Endothelial cell of umbilical vein (primary cell): ENCODE data around the gene SLF2. TPM values are rescaled to one million over a fixed set of nuclear protein-coding genes. Genes with fewer than 3 reads are reported as not detected.

Experiments used
- BruUV-seq: library from RNA; stranded (reverse); fragments of 400-500 nt; replicated peaks from 2 replicates; lab custom pipeline; 2021; lab: Mats Ljungman, UMichigan
- CTCF ChIA-PET: fragments of 300-600, 350-600 bp; sonication (Branson Sonifier 250); formaldehyde crosslinking; loops from one replicate; lab custom pipeline; 2021; ENCODE audit warnings: antibody characterized with exemption, inconsistent platforms; lab: Charles Lee
- POLR2A ChIA-PET: fragments of 300-600, 350-600 bp; sonication (Branson Sonifier 250); formaldehyde crosslinking; loops from one replicate; lab custom pipeline; 2021; ENCODE audit warnings: antibody characterized with exemption, inconsistent platforms; lab: Charles Lee
- DNase-seq: peaks from one replicate; pipeline ENCODE4 v3.0.0-alpha.2; 2011; ENCODE audit warnings: low read depth, low spot score
- FAIRE-seq: peaks from 2 replicates; lab custom pipeline; 2011; peaks lifted over from hg19 to GRCh38; lab: Jason Lieb, UNC
- H2AFZ ChIP-seq: 2 replicates; pipeline ENCODE4 v1.6.0; 2012; ENCODE audit warnings: low read depth, low read length, control low read depth, inconsistent platforms
- H3K27ac ChIP-seq: 2 replicates; pipeline ENCODE4 v1.5.1; 2011; ENCODE audit warnings: low read depth, mild to moderate bottlenecking, control low read depth, low read length, moderate library complexity; ENCODE audit not compliant: insufficient read depth
- H3K27me3 ChIP-seq, 2 experiments: 2 replicates each; pipeline versions ENCODE4 v1.6.0 to v1.6.1; 2011; ENCODE audit warnings: low read length in 2 of 2, mixed read lengths in 1 of 2; ENCODE audit not compliant: control insufficient read depth in 2 of 2, insufficient read depth in 2 of 2
- H3K36me3 ChIP-seq, 2 experiments: 2 replicates in 1 of 2; 3 replicates in 1 of 2; pipeline ENCODE4 v1.5.1; 2011; ENCODE audit warnings: low read length in 2 of 2, mild to moderate bottlenecking in 1 of 2, moderate library complexity in 1 of 2; ENCODE audit not compliant: control insufficient read depth in 2 of 2, insufficient read depth in 2 of 2; ENCODE audit errors: extremely low read depth in 1 of 2
- H3K4me1 ChIP-seq: 3 replicates; pipeline ENCODE4 v1.5.1; 2011; ENCODE audit warnings: mild to moderate bottlenecking, low read length; ENCODE audit not compliant: control insufficient read depth, insufficient read depth; ENCODE audit errors: extremely low read depth
- H3K4me2 ChIP-seq: 2 replicates; pipeline ENCODE4 v1.6.1; 2011; ENCODE audit warnings: low read length, control low read depth, mixed read lengths; ENCODE audit not compliant: insufficient read depth
- H3K4me3 ChIP-seq, 3 experiments: fragments of 200-600 bp in 1 of 3; sonication (generic), shearing (Covaris generic) in 1 of 3; replicated peaks in 1 of 3; 2 replicates each; pipeline ENCODE4 v1.5.1; 2011 to 2016; ENCODE audit warnings: control low read depth in 3 of 3, low read length in 3 of 3, mild to moderate bottlenecking in 2 of 3, inconsistent platforms in 1 of 3, low read depth in 1 of 3, moderate library complexity in 1 of 3; ENCODE audit not compliant: insufficient read depth in 1 of 3
- H3K79me2 ChIP-seq: 2 replicates; pipeline ENCODE4 v1.6.0; 2012; ENCODE audit warnings: low read length, inconsistent platforms; ENCODE audit not compliant: control insufficient read depth, insufficient read depth
- H3K9ac ChIP-seq: replicated peaks from 2 replicates; pipeline ENCODE3; 2011; ENCODE audit warnings: low read length, control low read depth; ENCODE audit not compliant: insufficient read depth; ENCODE audit errors: extremely low read depth
- H3K9me1 ChIP-seq: replicated peaks from 3 replicates; pipeline ENCODE4 v1.6.0; 2011; ENCODE audit warnings: mild to moderate bottlenecking, low read length; ENCODE audit not compliant: control insufficient read depth, insufficient read depth; ENCODE audit errors: extremely low read depth
- H3K9me3 ChIP-seq: replicated peaks from 2 replicates; pipeline ENCODE4 v1.5.1; 2012; ENCODE audit warnings: low read length, inconsistent platforms; ENCODE audit not compliant: control insufficient read depth, insufficient read depth
- H4K20me1 ChIP-seq: replicated peaks from 2 replicates; pipeline ENCODE3; 2011; ENCODE audit warnings: mild to moderate bottlenecking, low read length; ENCODE audit not compliant: control insufficient read depth, insufficient read depth; ENCODE audit errors: extremely low read depth
- EZH2 ChIP-seq: IDR thresholded peaks from 2 replicates; pipeline ENCODE4 v1.6.1; 2012; ENCODE audit warnings: borderline replicate concordance, low read depth, mild to moderate bottlenecking, moderate library complexity, low read length, inconsistent platforms; ENCODE audit not compliant: severe bottlenecking
- FOS ChIP-seq: IDR thresholded peaks from 2 replicates; pipeline ENCODE4 v1.6.1; 2011; ENCODE audit warnings: mild to moderate bottlenecking, low read length, moderate library complexity, borderline replicate concordance; ENCODE audit not compliant: insufficient read depth
- GATA2 ChIP-seq: IDR thresholded peaks from 2 replicates; pipeline ENCODE4 v1.7.0; 2011; ENCODE audit warnings: low read depth, mild to moderate bottlenecking, moderate library complexity, mixed read lengths, low read length; ENCODE audit not compliant: insufficient read length, insufficient read depth
- JUN ChIP-seq: IDR thresholded peaks from 2 replicates; pipeline ENCODE4 v1.6.1; 2011; ENCODE audit warnings: borderline replicate concordance, low read depth; ENCODE audit not compliant: insufficient read length, insufficient read depth
- MYC ChIP-seq: IDR thresholded peaks from one replicate; pipeline ENCODE4 v1.6.1; 2011; ENCODE audit warnings: mild to moderate bottlenecking, low read depth, low read length
- POLR2A ChIP-seq: IDR thresholded peaks from 2 replicates; pipeline ENCODE4 v1.6.1; 2012; ENCODE audit warnings: low read depth, mild to moderate bottlenecking, control low read depth, low read length
- POLR2AphosphoS5 ChIP-seq: IDR thresholded peaks from 2 replicates; pipeline ENCODE4 v1.6.1; 2012; ENCODE audit warnings: low read depth, mild to moderate bottlenecking, control low read depth, low read length, moderate library complexity; ENCODE audit not compliant: insufficient read depth
- dilution Hi-C: fragments of 300-500 bp; cut with MboI; formaldehyde crosslinking; loops from one replicate; pipeline ENCODE4 v1.15.0; 2019; ENCODE audit warnings: low sequenced_read_pairs; ENCODE audit not compliant: extremely low pct_ligation_motif_present
- intact Hi-C: fragments of 100-400 bp; cut with micrococcal nuclease; formaldehyde crosslinking; loops from one replicate; pipeline ENCODE4 v1.10.0; 2022
- polyA plus RNA-seq, 4 experiments: library from polyadenylated mRNA; depleted of rRNA in 3 of 4; stranded (reverse) in 3 of 4; unstranded in 1 of 4; fragments of >200 nt; gene quantifications; 2 replicates each; pipeline versions ENCODE4 v1.2.1 to v1.2.3, GENCODE V29; 2011 to 2012; ENCODE audit warnings: missing spikeins in 1 of 4
- total RNA-seq: library from RNA; stranded (reverse); gene quantifications from 2 replicates; pipeline ENCODE4 v1.2.3, GENCODE V29; 2021
- TF ChIP-seq, protein P1 (sequence below): IDR thresholded peaks from 2 replicates; pipeline ENCODE4 v1.6.1; 2011; ENCODE audit not compliant: insufficient read depth, insufficient read length
- TF ChIP-seq, protein P2 (sequence below), 2 donors: IDR thresholded peaks; 1 replicate in 1 of 2; 2 replicates in 1 of 2; pipeline ENCODE4 v1.5.1; 2011; ENCODE audit warnings: low read length in 2 of 2, mild to moderate bottlenecking in 2 of 2, moderate library complexity in 2 of 2, control low read depth in 1 of 2, inconsistent platforms in 1 of 2, low read depth in 1 of 2; ENCODE audit not compliant: insufficient read depth in 1 of 2; ENCODE audit errors: extremely low read depth in 1 of 2

Gene SLF2
- total and polyA plus RNA-seq, 2 donors (not counting 3 experiments of a cell fraction or from before 2014, with no cell fraction given) = 7.5 to 35.5 TPM

DNA sequence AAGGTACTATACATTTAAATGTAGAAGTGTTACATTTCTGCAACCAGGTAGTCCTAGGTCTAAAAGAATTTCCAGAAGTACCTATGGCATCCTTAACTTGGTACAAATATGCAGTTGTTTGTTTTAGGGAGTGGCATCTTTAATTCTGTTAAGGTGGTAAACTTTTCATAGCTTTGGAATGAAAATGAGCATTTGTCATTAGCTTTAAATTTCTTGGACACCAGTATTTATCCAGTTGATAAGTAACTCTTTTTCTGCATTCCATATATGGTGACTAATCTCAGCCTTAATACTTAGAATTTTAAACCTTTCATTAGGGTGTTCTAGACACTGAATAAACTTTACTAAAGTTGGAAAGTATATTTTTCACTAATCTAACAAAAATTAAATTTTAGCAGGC is 10.8 kb downstream of the SLF2 start:
- Histone ChIP-seq H3K79me2 (no peaks in the 10 kb centered on the region), H3K9me1 (no peaks in the 10 kb centered on the region), H2AFZ (no peak overlapping the region), H4K20me1 (no peaks in the 10 kb centered on the region), H3K27me3 (no peaks in the 10 kb centered on the region), H3K36me3 (peaks cover 15 to 24% of the 10 kb centered on the region in 2 experiments), H3K9ac (no peak overlapping the region), H3K4me3 (no peak overlapping the region), H3K4me2 (no peak overlapping the region), H3K9me3 (no peaks in the 10 kb centered on the region), H3K4me1 (no peaks in the 10 kb centered on the region), H3K27ac (no peak overlapping the region)
- TF ChIP-seq FOS (no peak), POLR2AphosphoS5 (no peak), POLR2A (no peak), MYC (no peak), EZH2 (no peak), JUN (no peak), GATA2 (no peak)
- TF ChIP-seq, protein P1, sequence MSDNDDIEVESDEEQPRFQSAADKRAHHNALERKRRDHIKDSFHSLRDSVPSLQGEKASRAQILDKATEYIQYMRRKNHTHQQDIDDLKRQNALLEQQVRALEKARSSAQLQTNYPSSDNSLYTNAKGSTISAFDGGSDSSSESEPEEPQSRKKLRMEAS = no peak
- TF ChIP-seq, protein P2, sequence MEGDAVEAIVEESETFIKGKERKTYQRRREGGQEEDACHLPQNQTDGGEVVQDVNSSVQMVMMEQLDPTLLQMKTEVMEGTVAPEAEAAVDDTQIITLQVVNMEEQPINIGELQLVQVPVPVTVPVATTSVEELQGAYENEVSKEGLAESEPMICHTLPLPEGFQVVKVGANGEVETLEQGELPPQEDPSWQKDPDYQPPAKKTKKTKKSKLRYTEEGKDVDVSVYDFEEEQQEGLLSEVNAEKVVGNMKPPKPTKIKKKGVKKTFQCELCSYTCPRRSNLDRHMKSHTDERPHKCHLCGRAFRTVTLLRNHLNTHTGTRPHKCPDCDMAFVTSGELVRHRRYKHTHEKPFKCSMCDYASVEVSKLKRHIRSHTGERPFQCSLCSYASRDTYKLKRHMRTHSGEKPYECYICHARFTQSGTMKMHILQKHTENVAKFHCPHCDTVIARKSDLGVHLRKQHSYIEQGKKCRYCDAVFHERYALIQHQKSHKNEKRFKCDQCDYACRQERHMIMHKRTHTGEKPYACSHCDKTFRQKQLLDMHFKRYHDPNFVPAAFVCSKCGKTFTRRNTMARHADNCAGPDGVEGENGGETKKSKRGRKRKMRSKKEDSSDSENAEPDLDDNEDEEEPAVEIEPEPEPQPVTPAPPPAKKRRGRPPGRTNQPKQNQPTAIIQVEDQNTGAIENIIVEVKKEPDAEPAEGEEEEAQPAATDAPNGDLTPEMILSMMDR (IDR thresholded peaks at IDR 0.05; ENCODE audit: extremely low read depth in 1 of 2, insufficient read depth in 1 of 2, low read depth in 1 of 2, low read length in 2 of 2) = no peak
- FAIRE-seq (no peak), DNase-seq (no peak)
- CTCF ChIA-PET = interaction anchor here (0.9 kb wide), 1 partner anchor 45 kb away, joined by 4 read pairs; no protein-coding TSS in a partner anchor
- intact Hi-C loops = no loop called here
- POLR2A ChIA-PET = interaction anchor here (1.1 kb wide), 1 partner anchor 10 kb away, joined by 3 read pairs; the partner anchor contains the start of gene SLF2
- no TSS peak for BruUV-seq
- dilution Hi-C loops = no loop called here
